HepG2 (cell line): ENCODE data around the gene CNN3. TPM values are rescaled to one million over a fixed set of nuclear protein-coding genes. Genes with fewer than 3 reads are reported as not detected.
A peak's percentile ranks its signal among the peaks of the same experiment; 100 is the strongest.

Experiments
- ATF7-NPFF ChIP-seq: sonication (generic); formaldehyde crosslinking; IDR thresholded peaks from 2 replicates; pipeline ENCODE4 v1.8.1; 2023; ENCODE audit warnings: mild to moderate bottlenecking, low read depth, missing genetic modification reagents, moderate library complexity
- ELF1 ChIP-seq: sonication (generic); formaldehyde crosslinking; IDR thresholded peaks from 2 replicates; pipeline ENCODE4 v1.4.0; 2020; ENCODE audit warnings: missing genetic modification reagents
- FOXC1 ChIP-seq: sonication (generic); formaldehyde crosslinking; IDR thresholded peaks from 2 replicates; pipeline ENCODE4 v1.8.0; 2022; ENCODE audit warnings: mild to moderate bottlenecking, missing genetic modification reagents, borderline replicate concordance
- FOXJ3 ChIP-seq: sonication (generic); formaldehyde crosslinking; IDR thresholded peaks from 2 replicates; pipeline ENCODE4 v1.4.0; 2020; ENCODE audit warnings: missing genetic modification reagents, mild to moderate bottlenecking, borderline replicate concordance
- GABPB1 ChIP-seq: IDR thresholded peaks from 2 replicates; pipeline ENCODE4 v1.6.1; 2016; ENCODE audit warnings: mild to moderate bottlenecking, missing genetic modification reagents, moderate library complexity, missing compliant biosample characterization
- POLR2A ChIP-seq, 2 experiments: IDR thresholded peaks; 2 replicates each; pipeline ENCODE4 v1.6.1; 2011; ENCODE audit warnings: low read depth in 2 of 2, low read length in 2 of 2, mild to moderate bottlenecking in 1 of 2, moderate library complexity in 1 of 2; ENCODE audit not compliant: insufficient read depth in 1 of 2
- REL ChIP-seq: sonication (generic); formaldehyde crosslinking; conservative IDR thresholded peaks from 2 replicates; pipeline ENCODE4 v1.8.0; 2022; ENCODE audit warnings: mild to moderate bottlenecking, missing genetic modification reagents, moderate library complexity
- SALL2 ChIP-seq: sonication (generic); formaldehyde crosslinking; IDR thresholded peaks from 2 replicates; pipeline ENCODE4 v1.8.1; 2023; ENCODE audit warnings: mild to moderate bottlenecking, missing genetic modification reagents, inconsistent platforms
- SNAPC2 ChIP-seq: sonication (generic); formaldehyde crosslinking; IDR thresholded peaks from 2 replicates; pipeline ENCODE4 v1.8.1; 2022; ENCODE audit warnings: mild to moderate bottlenecking, missing genetic modification reagents
- SSRP1 ChIP-seq: IDR thresholded peaks from 2 replicates; pipeline ENCODE4 v1.6.1; 2016; ENCODE audit warnings: control low read depth
- STAT5B ChIP-seq: sonication (generic); formaldehyde crosslinking; IDR thresholded peaks from 2 replicates; pipeline ENCODE4 v1.4.0; 2020; ENCODE audit warnings: missing genetic modification reagents
- TEAD3 ChIP-seq: optimal IDR thresholded peaks from 2 replicates; pipeline ENCODE3; 2016; ENCODE audit warnings: borderline replicate concordance
- ZNF530 ChIP-seq: sonication (generic); formaldehyde crosslinking; IDR thresholded peaks from 2 replicates; pipeline ENCODE4 v1.5.0; 2020; ENCODE audit warnings: low read depth, mild to moderate bottlenecking, missing genetic modification reagents
- ZNF564 ChIP-seq: sonication (generic); formaldehyde crosslinking; IDR thresholded peaks from 2 replicates; pipeline ENCODE4 v1.8.1; 2023; ENCODE audit warnings: mild to moderate bottlenecking, missing genetic modification reagents
- ZNF598 ChIP-seq: sonication (generic); formaldehyde crosslinking; IDR thresholded peaks from 2 replicates; pipeline ENCODE4 v1.5.1; 2020; ENCODE audit warnings: mild to moderate bottlenecking, missing genetic modification reagents, borderline replicate concordance
- ZNF713 ChIP-seq: sonication (generic); formaldehyde crosslinking; IDR thresholded peaks from 2 replicates; pipeline ENCODE4 v1.4.0; 2020; ENCODE audit warnings: mild to moderate bottlenecking, missing genetic modification reagents
- ZSCAN9 ChIP-seq: IDR thresholded peaks from 2 replicates; pipeline ENCODE4 v1.6.1; 2016; ENCODE audit warnings: borderline replicate concordance
- polyA plus RNA-seq, 8 experiments: library from polyadenylated mRNA; depleted of rRNA in 3 of 8; stranded (reverse) in 7 of 8; unstranded in 1 of 8; fragments of >200 nt; fragmentation: Illumina TruSeq in 4 of 8; extraction: Trizol in 4 of 8; gene quantifications; 2 replicates each; pipeline versions ENCODE4 v1.2.1 to v1.2.3, GENCODE V29; 2011 to 2016; ENCODE audit warnings: low read depth in 4 of 8, missing spikeins in 1 of 8, mixed read lengths in 1 of 8; ENCODE audit not compliant: insufficient read depth in 1 of 8
- total RNA-seq, 5 experiments: library from RNA; depleted of rRNA; stranded (reverse); fragments of >200 nt; fragmentation: Illumina TruSeq; extraction: Trizol; gene quantifications; 2 replicates each; pipeline ENCODE4 v1.2.3, GENCODE V29; 2016; ENCODE audit warnings: low read depth in 1 of 5
- TF ChIP-seq, protein P1 (sequence below): sonication (generic); formaldehyde crosslinking; IDR thresholded peaks from 2 replicates; pipeline ENCODE4 v1.4.0; 2020; ENCODE audit warnings: missing genetic modification reagents, borderline replicate concordance
- TF ChIP-seq, protein P2 (sequence below): sonication (generic); formaldehyde crosslinking; IDR thresholded peaks from 2 replicates; pipeline ENCODE4 v1.5.0; 2020; ENCODE audit warnings: missing genetic modification reagents
- TF ChIP-seq, protein P3 (sequence below), 2 experiments: IDR thresholded peaks; 2 replicates each; pipeline ENCODE4 v1.6.1; 2011 to 2012; ENCODE audit warnings: low read length in 2 of 2, borderline replicate concordance in 1 of 2, low read depth in 1 of 2, mild to moderate bottlenecking in 1 of 2, moderate library complexity in 1 of 2

CNN3 gene
- total and polyA plus RNA-seq, 2 of the 13 experiments (the other 11 are each of a cell fraction or from before 2014, with no cell fraction given): 113 to 223 TPM

DNA sequence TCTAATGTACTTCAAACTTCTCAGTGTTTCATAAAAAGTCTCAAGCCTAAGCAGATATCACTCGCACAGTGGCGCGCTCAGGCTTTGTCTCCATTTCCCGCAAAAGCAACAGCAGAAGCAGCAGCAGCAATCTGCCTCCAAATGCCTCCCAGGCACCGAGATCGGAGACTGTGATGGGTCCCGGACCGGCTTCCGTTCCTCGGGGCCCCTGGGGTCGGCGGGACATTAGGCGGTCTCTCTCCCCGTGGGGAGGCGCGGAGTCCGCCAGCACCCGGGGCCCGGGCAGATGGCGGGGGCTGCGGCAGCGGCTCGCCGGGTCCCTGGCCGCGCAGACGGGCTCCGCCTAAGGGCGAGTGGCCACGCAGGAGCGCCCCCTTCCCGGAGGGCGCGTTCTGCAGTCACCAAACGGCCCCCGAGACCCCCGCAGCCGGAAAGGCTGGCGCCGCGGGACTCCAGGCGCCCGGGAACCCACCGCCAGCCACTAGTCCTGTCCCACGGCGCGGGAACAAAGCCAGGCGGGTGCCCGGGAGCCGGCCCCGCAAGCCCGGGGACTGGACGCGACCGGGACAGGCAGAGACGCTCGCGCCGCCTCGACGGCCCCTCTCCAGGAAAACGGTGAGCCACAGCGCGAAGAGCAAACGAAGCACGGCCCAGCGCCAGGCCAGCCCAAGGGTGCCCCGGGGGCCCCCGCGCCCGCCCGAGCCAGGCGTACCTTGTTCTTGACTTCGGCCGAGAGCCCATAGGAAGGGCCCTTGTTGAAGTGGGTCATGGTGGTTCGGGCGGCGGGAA is 590 bp downstream of the CNN3 start (continued):
- 0 out of 2 replicates have a peak, but pooled peaks have one; percentile 14 for TF ChIP-seq FOXC1 (CRISPR knock-in tag)
- no peak for TF ChIP-seq TEAD3 (CRISPR knock-in tag)
- TF ChIP-seq, protein P1, sequence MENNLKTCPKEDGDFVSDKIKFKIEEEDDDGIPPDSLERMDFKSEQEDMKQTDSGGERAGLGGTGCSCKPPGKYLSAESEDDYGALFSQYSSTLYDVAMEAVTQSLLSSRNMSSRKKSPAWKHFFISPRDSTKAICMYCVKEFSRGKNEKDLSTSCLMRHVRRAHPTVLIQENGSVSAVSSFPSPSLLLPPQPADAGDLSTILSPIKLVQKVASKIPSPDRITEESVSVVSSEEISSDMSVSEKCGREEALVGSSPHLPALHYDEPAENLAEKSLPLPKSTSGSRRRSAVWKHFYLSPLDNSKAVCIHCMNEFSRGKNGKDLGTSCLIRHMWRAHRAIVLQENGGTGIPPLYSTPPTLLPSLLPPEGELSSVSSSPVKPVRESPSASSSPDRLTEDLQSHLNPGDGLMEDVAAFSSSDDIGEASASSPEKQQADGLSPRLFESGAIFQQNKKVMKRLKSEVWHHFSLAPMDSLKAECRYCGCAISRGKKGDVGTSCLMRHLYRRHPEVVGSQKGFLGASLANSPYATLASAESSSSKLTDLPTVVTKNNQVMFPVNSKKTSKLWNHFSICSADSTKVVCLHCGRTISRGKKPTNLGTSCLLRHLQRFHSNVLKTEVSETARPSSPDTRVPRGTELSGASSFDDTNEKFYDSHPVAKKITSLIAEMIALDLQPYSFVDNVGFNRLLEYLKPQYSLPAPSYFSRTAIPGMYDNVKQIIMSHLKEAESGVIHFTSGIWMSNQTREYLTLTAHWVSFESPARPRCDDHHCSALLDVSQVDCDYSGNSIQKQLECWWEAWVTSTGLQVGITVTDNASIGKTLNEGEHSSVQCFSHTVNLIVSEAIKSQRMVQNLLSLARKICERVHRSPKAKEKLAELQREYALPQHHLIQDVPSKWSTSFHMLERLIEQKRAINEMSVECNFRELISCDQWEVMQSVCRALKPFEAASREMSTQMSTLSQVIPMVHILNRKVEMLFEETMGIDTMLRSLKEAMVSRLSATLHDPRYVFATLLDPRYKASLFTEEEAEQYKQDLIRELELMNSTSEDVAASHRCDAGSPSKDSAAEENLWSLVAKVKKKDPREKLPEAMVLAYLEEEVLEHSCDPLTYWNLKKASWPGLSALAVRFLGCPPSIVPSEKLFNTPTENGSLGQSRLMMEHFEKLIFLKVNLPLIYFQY: no peak
- TF ChIP-seq, protein P2, sequence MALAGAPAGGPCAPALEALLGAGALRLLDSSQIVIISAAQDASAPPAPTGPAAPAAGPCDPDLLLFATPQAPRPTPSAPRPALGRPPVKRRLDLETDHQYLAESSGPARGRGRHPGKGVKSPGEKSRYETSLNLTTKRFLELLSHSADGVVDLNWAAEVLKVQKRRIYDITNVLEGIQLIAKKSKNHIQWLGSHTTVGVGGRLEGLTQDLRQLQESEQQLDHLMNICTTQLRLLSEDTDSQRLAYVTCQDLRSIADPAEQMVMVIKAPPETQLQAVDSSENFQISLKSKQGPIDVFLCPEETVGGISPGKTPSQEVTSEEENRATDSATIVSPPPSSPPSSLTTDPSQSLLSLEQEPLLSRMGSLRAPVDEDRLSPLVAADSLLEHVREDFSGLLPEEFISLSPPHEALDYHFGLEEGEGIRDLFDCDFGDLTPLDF (CRISPR knock-in tag): 0 out of 2 replicates have a peak, but pooled peaks have one; percentile 5
- TF ChIP-seq, protein P3, sequence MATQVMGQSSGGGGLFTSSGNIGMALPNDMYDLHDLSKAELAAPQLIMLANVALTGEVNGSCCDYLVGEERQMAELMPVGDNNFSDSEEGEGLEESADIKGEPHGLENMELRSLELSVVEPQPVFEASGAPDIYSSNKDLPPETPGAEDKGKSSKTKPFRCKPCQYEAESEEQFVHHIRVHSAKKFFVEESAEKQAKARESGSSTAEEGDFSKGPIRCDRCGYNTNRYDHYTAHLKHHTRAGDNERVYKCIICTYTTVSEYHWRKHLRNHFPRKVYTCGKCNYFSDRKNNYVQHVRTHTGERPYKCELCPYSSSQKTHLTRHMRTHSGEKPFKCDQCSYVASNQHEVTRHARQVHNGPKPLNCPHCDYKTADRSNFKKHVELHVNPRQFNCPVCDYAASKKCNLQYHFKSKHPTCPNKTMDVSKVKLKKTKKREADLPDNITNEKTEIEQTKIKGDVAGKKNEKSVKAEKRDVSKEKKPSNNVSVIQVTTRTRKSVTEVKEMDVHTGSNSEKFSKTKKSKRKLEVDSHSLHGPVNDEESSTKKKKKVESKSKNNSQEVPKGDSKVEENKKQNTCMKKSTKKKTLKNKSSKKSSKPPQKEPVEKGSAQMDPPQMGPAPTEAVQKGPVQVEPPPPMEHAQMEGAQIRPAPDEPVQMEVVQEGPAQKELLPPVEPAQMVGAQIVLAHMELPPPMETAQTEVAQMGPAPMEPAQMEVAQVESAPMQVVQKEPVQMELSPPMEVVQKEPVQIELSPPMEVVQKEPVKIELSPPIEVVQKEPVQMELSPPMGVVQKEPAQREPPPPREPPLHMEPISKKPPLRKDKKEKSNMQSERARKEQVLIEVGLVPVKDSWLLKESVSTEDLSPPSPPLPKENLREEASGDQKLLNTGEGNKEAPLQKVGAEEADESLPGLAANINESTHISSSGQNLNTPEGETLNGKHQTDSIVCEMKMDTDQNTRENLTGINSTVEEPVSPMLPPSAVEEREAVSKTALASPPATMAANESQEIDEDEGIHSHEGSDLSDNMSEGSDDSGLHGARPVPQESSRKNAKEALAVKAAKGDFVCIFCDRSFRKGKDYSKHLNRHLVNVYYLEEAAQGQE (IDR thresholded peaks at IDR 0.05; ENCODE audit: borderline replicate concordance in 1 of 2, low read depth in 1 of 2, low read length in 2 of 2): peak in 1 of 2 experiments; percentile 11; a peak in 1 of 4 replicates
- TF ChIP-seq STAT5B: no peak
- TF ChIP-seq SSRP1 (CRISPR knock-in tag): no peak
- TF ChIP-seq ZNF530 (CRISPR knock-in tag): no peak
- TF ChIP-seq ZNF598: no peak
- TF ChIP-seq POLR2A (IDR thresholded peaks at IDR 0.05; ENCODE audit: insufficient read depth in 1 of 2, low read depth in 2 of 2, low read length in 2 of 2): 0 out of 4 replicates have a peak, but pooled peaks of 1 of the 2 experiments have one; percentile 28
- 0 out of 2 replicates have a peak, but pooled peaks have one; percentile 10 for TF ChIP-seq ZSCAN9 (CRISPR knock-in tag)
- peak; percentile 45 for TF ChIP-seq GABPB1 (CRISPR knock-in tag)
- TF ChIP-seq REL (CRISPR knock-in tag): 0 out of 2 replicates have a peak, but pooled peaks have one; percentile 18
- no peak for TF ChIP-seq SNAPC2 (CRISPR knock-in tag)
- 0 out of 2 replicates have a peak, but pooled peaks have one; percentile 27 for TF ChIP-seq ATF7-NPFF (CRISPR knock-in tag)
- TF ChIP-seq SALL2 (CRISPR knock-in tag): 0 out of 2 replicates have a peak, but pooled peaks have one; percentile 3
- 0 out of 2 replicates have a peak, but pooled peaks have one; percentile 10 for TF ChIP-seq ELF1 (CRISPR knock-in tag)
- 0 out of 2 replicates have a peak, but pooled peaks have one; percentile 9 for TF ChIP-seq FOXJ3 (CRISPR knock-in tag)
- 0 out of 2 replicates have a peak, but pooled peaks have one; percentile 0 for TF ChIP-seq ZNF564
- TF ChIP-seq ZNF713 (CRISPR knock-in tag): peak; percentile 25; the same call in 1 of the 2 replicates
